WERI-Rb-1 (cell line): ENCODE results near the gene SYNPO2.

Experiments used
- DNase-seq: peaks from one replicate; pipeline ENCODE4 v3.0.0-alpha.2; 2020
- H3K27ac ChIP-seq: fragments of 250-450 bp; sonication (Bioruptor Pico); 2 replicates; pipeline ENCODE4 v1.5.1; 2020; ENCODE audit warnings: mild to moderate bottlenecking, moderate library complexity
- H3K27me3 ChIP-seq: fragments of 250-450 bp; sonication (Bioruptor Pico); 2 replicates; pipeline ENCODE4 v1.5.1; 2021; ENCODE audit warnings: mild to moderate bottlenecking, low read depth, moderate library complexity; ENCODE audit not compliant: insufficient read depth, severe bottlenecking
- H3K36me3 ChIP-seq: fragments of 250-450 bp; sonication (Bioruptor Pico); 2 replicates; pipeline ENCODE4 v1.5.1; 2020; ENCODE audit warnings: mild to moderate bottlenecking, moderate library complexity
- H3K4me3 ChIP-seq: 2 replicates; pipeline ENCODE4 v1.5.1; 2011; ENCODE audit warnings: low read depth, mild to moderate bottlenecking, control low read depth, low read length
- H3K9me3 ChIP-seq: fragments of 250-450 bp; sonication (Bioruptor Pico); 2 replicates; pipeline ENCODE4 v1.5.1; 2021; ENCODE audit warnings: mild to moderate bottlenecking, moderate library complexity; ENCODE audit not compliant: severe bottlenecking
- TF ChIP-seq, protein P1 (sequence below): IDR thresholded peaks from 2 replicates; pipeline ENCODE4 v1.5.1; 2011; ENCODE audit warnings: low read depth, mild to moderate bottlenecking, control low read depth, inconsistent platforms, low read length

The SYNPO2 gene

DNA sequence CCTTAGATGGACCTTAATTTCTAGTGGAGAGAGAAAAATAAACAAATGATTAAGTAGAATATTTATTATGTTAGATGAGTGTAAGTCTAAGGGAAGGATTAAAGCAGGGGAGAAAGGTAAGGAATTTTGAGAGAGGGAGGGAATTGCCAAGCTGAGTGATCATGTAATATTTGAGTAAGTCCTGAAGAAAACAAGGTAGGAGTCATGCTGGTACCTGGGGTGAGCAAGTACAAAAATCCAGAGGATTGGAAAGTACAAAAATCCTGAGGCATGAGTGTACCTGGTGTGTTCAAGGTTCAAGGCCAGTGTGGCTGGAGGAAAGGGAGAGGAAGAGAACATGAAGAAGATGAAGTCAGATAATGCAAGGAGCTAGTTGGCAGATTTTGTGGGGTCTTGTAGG is 159.8 kb downstream of the SYNPO2 start:
- Histone ChIP-seq H3K9me3 (no peaks in the 10 kb centered on the region), H3K27me3 (no peaks in the 10 kb centered on the region), H3K36me3 (no peaks in the 10 kb centered on the region), H3K4me3 (no peak overlapping the region), H3K27ac (no peak overlapping the region)
- DNase-seq: no peak
- TF ChIP-seq, protein P1, sequence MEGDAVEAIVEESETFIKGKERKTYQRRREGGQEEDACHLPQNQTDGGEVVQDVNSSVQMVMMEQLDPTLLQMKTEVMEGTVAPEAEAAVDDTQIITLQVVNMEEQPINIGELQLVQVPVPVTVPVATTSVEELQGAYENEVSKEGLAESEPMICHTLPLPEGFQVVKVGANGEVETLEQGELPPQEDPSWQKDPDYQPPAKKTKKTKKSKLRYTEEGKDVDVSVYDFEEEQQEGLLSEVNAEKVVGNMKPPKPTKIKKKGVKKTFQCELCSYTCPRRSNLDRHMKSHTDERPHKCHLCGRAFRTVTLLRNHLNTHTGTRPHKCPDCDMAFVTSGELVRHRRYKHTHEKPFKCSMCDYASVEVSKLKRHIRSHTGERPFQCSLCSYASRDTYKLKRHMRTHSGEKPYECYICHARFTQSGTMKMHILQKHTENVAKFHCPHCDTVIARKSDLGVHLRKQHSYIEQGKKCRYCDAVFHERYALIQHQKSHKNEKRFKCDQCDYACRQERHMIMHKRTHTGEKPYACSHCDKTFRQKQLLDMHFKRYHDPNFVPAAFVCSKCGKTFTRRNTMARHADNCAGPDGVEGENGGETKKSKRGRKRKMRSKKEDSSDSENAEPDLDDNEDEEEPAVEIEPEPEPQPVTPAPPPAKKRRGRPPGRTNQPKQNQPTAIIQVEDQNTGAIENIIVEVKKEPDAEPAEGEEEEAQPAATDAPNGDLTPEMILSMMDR: no peak

DNA sequence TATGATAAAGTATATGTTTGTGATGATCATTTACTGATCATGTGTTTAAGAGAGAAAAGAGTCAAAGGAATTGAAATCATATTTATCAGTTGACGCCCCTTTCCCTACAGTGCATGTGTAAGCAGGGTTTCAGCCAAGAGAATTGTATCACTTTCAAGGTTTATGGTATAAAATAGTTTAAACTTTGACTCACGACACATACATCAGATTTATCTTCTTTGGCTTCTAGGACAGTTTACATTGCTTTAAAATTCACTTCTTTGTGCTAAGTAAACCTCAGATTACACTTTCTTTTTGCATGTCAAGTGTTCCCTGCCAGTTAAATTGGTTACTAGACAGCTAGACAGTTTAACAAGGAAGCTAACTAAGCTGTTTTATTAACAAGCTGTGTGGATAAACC is 160.7 kb downstream of the SYNPO2 start:
- no peak overlapping the region for H3K27ac ChIP-seq
- DNase-seq: no peak

GRCh38 chr4:119050527-119051090 is 162.0 kb downstream of the SYNPO2 start:
- no peaks in the 10 kb centered on the region for H3K27me3 ChIP-seq
- no peaks in the 10 kb centered on the region for H3K9me3 ChIP-seq
- TF ChIP-seq, protein P1: no peak
- H3K36me3 ChIP-seq: no peaks in the 10 kb centered on the region
- H3K27ac ChIP-seq: no peak overlapping the region
- H3K4me3 ChIP-seq: no peak overlapping the region
- peak; percentile 46 for DNase-seq

More for the DNA sequence above, 160.7 kb downstream of the SYNPO2 start:
- no peaks in the 10 kb centered on the region for H3K27me3 ChIP-seq
- H3K4me3 ChIP-seq: no peak overlapping the region
- TF ChIP-seq, protein P1: no peak
- H3K36me3 ChIP-seq: no peaks in the 10 kb centered on the region
- no peaks in the 10 kb centered on the region for H3K9me3 ChIP-seq

DNA sequence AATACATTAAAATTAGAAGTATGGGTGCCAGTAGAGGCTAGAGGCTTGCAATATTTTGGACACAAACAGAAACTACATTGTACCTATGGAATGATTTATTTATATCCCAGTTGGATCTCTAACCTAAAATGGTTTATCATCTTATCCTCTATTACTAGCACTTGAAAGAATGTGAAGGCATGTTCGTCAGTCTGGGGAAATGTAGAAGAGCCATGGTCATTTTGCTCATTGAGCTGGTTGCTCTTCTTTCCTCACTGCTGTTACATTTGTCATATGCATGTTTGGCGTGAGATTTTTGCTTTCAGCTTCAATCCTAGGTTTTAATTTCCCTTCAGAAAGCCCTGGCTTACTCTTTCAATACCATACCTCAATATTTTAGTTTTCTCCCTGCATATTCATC is 164.6 kb downstream of the SYNPO2 start:
- H3K27ac ChIP-seq: no peak overlapping the region
- H3K27me3 ChIP-seq: no peaks in the 10 kb centered on the region
- H3K4me3 ChIP-seq: no peak overlapping the region
- TF ChIP-seq, protein P1: no peak
- no peaks in the 10 kb centered on the region for H3K9me3 ChIP-seq
- H3K36me3 ChIP-seq: no peaks in the 10 kb centered on the region
- no peak for DNase-seq

DNA sequence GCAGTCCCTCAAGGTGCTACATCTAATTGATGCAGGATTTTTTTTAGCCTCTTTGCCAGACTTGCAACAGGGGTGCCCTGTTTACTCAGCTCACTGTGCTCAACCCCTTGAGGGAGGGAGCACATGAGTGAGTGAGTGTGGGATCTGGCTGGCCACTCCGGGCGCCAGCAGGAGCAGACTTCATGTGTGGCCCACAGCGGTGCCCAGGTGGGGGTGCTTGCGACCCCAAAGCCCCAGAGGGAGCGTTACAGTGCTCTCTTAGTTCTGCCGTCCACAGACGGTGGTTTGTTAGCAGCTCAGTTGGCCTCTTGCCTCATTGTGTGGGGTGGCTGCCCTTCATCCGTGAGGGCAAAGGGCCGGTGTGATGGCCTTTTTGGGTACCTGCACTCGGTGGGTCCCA is 165.3 kb downstream of the SYNPO2 start:
- Histone ChIP-seq H3K4me3 (no peak overlapping the region), H3K9me3 (no peaks in the 10 kb centered on the region), H3K27ac (no peak overlapping the region), H3K27me3 (no peaks in the 10 kb centered on the region), H3K36me3 (no peaks in the 10 kb centered on the region)
- TF ChIP-seq, protein P1: no peak
- no peak for DNase-seq

- Histone ChIP-seq H3K4me3 (no peak overlapping the region), H3K36me3 (no peaks in the 10 kb centered on the region), H3K27ac (no peak overlapping the region), H3K27me3 (no peaks in the 10 kb centered on the region), H3K9me3 (no peaks in the 10 kb centered on the region)
- TF ChIP-seq, protein P1: no peak
- DNase-seq: no peak
These were observed 168.8 kb downstream of the SYNPO2 start for GRCh38 chr4:119057417-119057816.
